ENCODE measurements around the gene TUBA8. TPM values are rescaled to one million over a fixed set of nuclear protein-coding genes. Genes with fewer than 3 reads are reported as not detected.
A peak's percentile ranks its signal among the peaks of the same experiment; 100 is the strongest.

TUBA8 gene
- total RNA-seq, 3 donors from 2014 or later (not counting 1 experiment from before 2014, with no cell fraction given): 1.2 to 3.7 (median 2.3) TPM

- H3K27ac ChIP-seq (ENCODE audit: low read length): no peak overlapping the region
- H3K4me1 ChIP-seq (ENCODE audit: control insufficient read depth, insufficient read depth, low read length): peaks cover 23% of the 10 kb centered on the region
- peaks cover 12% of the 10 kb centered on the region for H3K36me3 ChIP-seq (ENCODE audit: control insufficient read depth, insufficient read depth, low read length)
- Mint-ChIP-seq H3K4me1 (peaks cover 33 to 42% of the 10 kb centered on the region in 2 donors), H3K36me3 (peaks cover 5% of the 10 kb centered on the region), H3K4me3 (peak overlapping the region; percentile 97), H3K27ac (peak overlapping the region; percentile 96), H3K9me3 (peaks cover 0 to 2% of the 10 kb centered on the region in 2 donors), H3K27me3 (ENCODE audit: low read depth in 2 of 2) (peaks cover 0 to 3% of the 10 kb centered on the region in 2 donors)
- peak in 1 of 2 donors; percentile 86 for DNase-seq
- no peaks in the 10 kb centered on the region for H3K27me3 ChIP-seq (ENCODE audit: control insufficient read depth, insufficient read depth, low read length)
- intact Hi-C loops (cut with micrococcal nuclease): loop anchor here (1.0 to 10.0 kb wide), 6 partner anchors 75 to 1001 kb away; partner anchors contain the start of genes ATP6V1E1 and HDHD5
- ATAC-seq: peak in 1 of 3 donors; percentile 22
- no peaks in the 10 kb centered on the region for H3K9me3 ChIP-seq (ENCODE audit: control insufficient read depth, insufficient read depth, low read length)
- WGBS (ENCODE audit: insufficient coverage): 63% methylated on average over 13 of the region's 13 CpGs
- TF ChIP-seq CTCF (IDR thresholded peaks at IDR 0.05): peak; percentile 78
- H3K4me3 ChIP-seq (ENCODE audit: low read length): no peak overlapping the region
Measured at GRCh38 chr22:18075720-18076497, 34.7 kb upstream of the TUBA8 start.

DNA sequence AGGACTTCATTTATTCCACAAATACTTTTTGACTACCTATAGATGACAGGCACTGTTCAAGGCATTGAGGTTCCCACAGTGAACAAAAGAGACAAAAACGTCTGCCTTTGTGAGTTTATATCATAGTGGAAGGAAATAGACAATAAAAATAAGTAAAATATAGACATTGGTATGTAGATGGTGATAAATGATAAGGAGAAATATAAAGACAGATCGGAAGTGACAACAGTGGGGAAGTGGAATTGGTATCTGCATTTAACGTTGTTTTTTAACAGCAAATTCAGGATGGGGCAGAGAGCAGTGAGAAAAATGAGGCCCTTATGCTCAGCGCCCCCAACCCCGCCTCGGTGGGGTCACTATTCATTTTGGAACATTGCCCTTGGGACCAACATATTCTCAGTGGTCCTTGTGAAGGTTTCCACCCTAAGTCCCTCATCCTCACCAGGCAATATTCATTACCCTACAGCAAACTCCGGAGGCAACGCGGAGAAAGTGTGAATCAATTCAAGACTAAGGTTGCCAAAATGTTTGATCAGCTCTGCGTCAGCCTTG, 33.4 kb upstream of the TUBA8 start:
- H3K36me3 ChIP-seq (ENCODE audit: control insufficient read depth, insufficient read depth, low read length): peaks cover 22% of the 10 kb centered on the region
- 2% methylated on average over 10 of the region's 10 CpGs for WGBS (ENCODE audit: insufficient coverage)
- H3K4me3 ChIP-seq (ENCODE audit: low read length): peak overlapping the region; percentile 91
- Mint-ChIP-seq H3K4me3 (peak overlapping the region; percentile 97), H3K4me1 (peaks cover 42 to 49% of the 10 kb centered on the region in 2 donors), H3K27me3 (ENCODE audit: low read depth in 2 of 2) (no peaks in the 10 kb centered on the region), H3K36me3 (peaks cover 17% of the 10 kb centered on the region), H3K27ac (peak overlapping the region; percentile 96), H3K9me3 (peaks cover 0 to 2% of the 10 kb centered on the region in 2 donors)
- TF ChIP-seq CTCF (IDR thresholded peaks at IDR 0.05): no peak
- no peaks in the 10 kb centered on the region for H3K9me3 ChIP-seq (ENCODE audit: control insufficient read depth, insufficient read depth, low read length)
- H3K27me3 ChIP-seq (ENCODE audit: control insufficient read depth, insufficient read depth, low read length): no peaks in the 10 kb centered on the region
- H3K27ac ChIP-seq (ENCODE audit: low read length): peak overlapping the region; percentile 84
- intact Hi-C loops (cut with micrococcal nuclease): loop anchor here (2.0 to 10.0 kb wide), 4 partner anchors 300 to 1002 kb away; partner anchors contain the start of genes ATP6V1E1 and HDHD5
- ATAC-seq: no peak
- peaks cover 23% of the 10 kb centered on the region for H3K4me1 ChIP-seq (ENCODE audit: control insufficient read depth, insufficient read depth, low read length)
- peak in 1 of 2 donors; percentile 19 for DNase-seq

- DNase-seq (peak; percentile 89 to 97), ATAC-seq (peak; percentile 97 to 100 (median 99))
- Histone ChIP-seq H3K27ac (ENCODE audit: low read length) (peak within 1 kb of the TSS; percentile 84), H3K36me3 (ENCODE audit: control insufficient read depth, insufficient read depth, low read length) (peaks cover 28% of the 10 kb centered on the region), H3K27me3 (ENCODE audit: control insufficient read depth, insufficient read depth, low read length) (no peaks in the 10 kb centered on the region), H3K4me3 (ENCODE audit: low read length) (peak within 1 kb of the TSS; percentile 91), H3K9me3 (ENCODE audit: control insufficient read depth, insufficient read depth, low read length) (no peaks in the 10 kb centered on the region), H3K4me1 (ENCODE audit: control insufficient read depth, insufficient read depth, low read length) (peaks cover 23% of the 10 kb centered on the region)
- WGBS (ENCODE audit: insufficient coverage): under 1% methylated on average over 50 of the region's 50 CpGs
- intact Hi-C loops (cut with micrococcal nuclease): loop anchor here (2.0 to 10.0 kb wide), 4 partner anchors 301 to 1003 kb away; partner anchors contain the start of genes ATP6V1E1 and HDHD5
- Mint-ChIP-seq H3K4me3 (peak within 1 kb of the TSS; percentile 97), H3K36me3 (peaks cover 23% of the 10 kb centered on the region), H3K27ac (peak within 1 kb of the TSS; percentile 96), H3K27me3 (ENCODE audit: low read depth in 2 of 2) (no peaks in the 10 kb centered on the region), H3K4me1 (peaks cover 47 to 55% of the 10 kb centered on the region in 2 donors), H3K9me3 (peaks cover 0 to 2% of the 10 kb centered on the region in 2 donors)
- no peak for TF ChIP-seq CTCF (IDR thresholded peaks at IDR 0.05)
Measured at GRCh38 chr22:18077639-18078328, 32.8 kb upstream of the TUBA8 start, which contains the start of gene PEX26. Gene PEX26, plus strand, starts transcription at chr22:18077990. Its CDS starts 387 bp downstream, at chr22:18078377.
